Measurements from ENCODE around the gene SLC25A14. TPM values are rescaled to one million over a fixed set of nuclear protein-coding genes. Genes with fewer than 3 reads are reported as not detected.
"Not testable (repeated sequence)": the region's sequence is repeated elsewhere in the genome, so short reads cannot be mapped to it uniquely, and the experiment has no call there.

SLC25A14 gene
- total RNA-seq = 12.8 TPM

- ATAC-seq (peak; percentile 94), DNase-seq (ENCODE audit: low spot score) (peak; percentile 82)
- intact Hi-C loops (cut with DNase I) = no loop called here
Observed at GRCh38 chrX:130339408-130340222, at the start of gene SLC25A14. TSS of gene SLC25A14 (plus strand) at chrX:130339919. CDS start at chrX:130340279, 360 bp downstream.

GRCh38 chrX:130295519-130296296, 44.0 kb upstream of the SLC25A14 start:
- intact Hi-C loops (cut with DNase I) = no loop called here
- DNase-seq (ENCODE audit: low spot score) (no peak), ATAC-seq (no peak)

- no peak for DNase-seq (ENCODE audit: low spot score)
- no peak for ATAC-seq
- intact Hi-C loops (cut with DNase I) = no loop called here
Observed at GRCh38 chrX:130296297-130296678, 43.4 kb upstream of the SLC25A14 start.

GRCh38 chrX:130296743-130297142, 43.0 kb upstream of the SLC25A14 start:
- DNase-seq (ENCODE audit: low spot score) (no peak), ATAC-seq (no peak)
- intact Hi-C loops (cut with DNase I) = no loop called here

- ATAC-seq (no peak), DNase-seq (ENCODE audit: low spot score) (no peak)
- intact Hi-C loops (cut with DNase I) = no loop called here
Observed at GRCh38 chrX:130299279-130300009, 40.3 kb upstream of the SLC25A14 start.

- ATAC-seq = no peak
- intact Hi-C loops (cut with DNase I) = no loop called here
Observed at GRCh38 chrX:130300010-130300282, 39.8 kb upstream of the SLC25A14 start.

GRCh38 chrX:130301405-130301804, 38.3 kb upstream of the SLC25A14 start:
- DNase-seq (ENCODE audit: low spot score) (no peak), ATAC-seq (no peak)
- intact Hi-C loops (cut with DNase I) = no loop called here

More at GRCh38 chrX:130300010-130300282, 39.8 kb upstream of the SLC25A14 start:
- DNase-seq (ENCODE audit: low spot score) = no peak

GRCh38 chrX:130301977-130302376, 37.7 kb upstream of the SLC25A14 start:
- DNase-seq (ENCODE audit: low spot score) = no peak
- intact Hi-C loops (cut with DNase I) = no loop called here
- ATAC-seq = no peak

- DNase-seq (ENCODE audit: low spot score) (no peak), ATAC-seq (no peak)
- intact Hi-C loops (cut with DNase I) = no loop called here
Observed at GRCh38 chrX:130304587-130305368, 34.9 kb upstream of the SLC25A14 start.

- ATAC-seq; DNase-seq (ENCODE audit: low spot score); intact Hi-C loops (cut with DNase I): not testable (repeated sequence)
Observed at GRCh38 chrX:130319886-130320285, 19.8 kb upstream of the SLC25A14 start.

GRCh38 chrX:130321550-130321949, 18.2 kb upstream of the SLC25A14 start:
- intact Hi-C loops (cut with DNase I) = no loop called here
- no peak for DNase-seq (ENCODE audit: low spot score)
- ATAC-seq = no peak

- intact Hi-C loops (cut with DNase I) = no loop called here
- ATAC-seq = no peak
- DNase-seq (ENCODE audit: low spot score) = no peak
Observed at GRCh38 chrX:130330146-130330545, 9.6 kb upstream of the SLC25A14 start.

GRCh38 chrX:130330706-130331105, 9.0 kb upstream of the SLC25A14 start:
- no peak for DNase-seq (ENCODE audit: low spot score)
- intact Hi-C loops (cut with DNase I) = no loop called here
- ATAC-seq = peak; percentile 49

GRCh38 chrX:130336531-130336930, 3.2 kb upstream of the SLC25A14 start:
- DNase-seq (ENCODE audit: low spot score) (no peak), ATAC-seq (no peak)
- intact Hi-C loops (cut with DNase I) = no loop called here

GRCh38 chrX:130338869-130339268, 850 bp upstream of the SLC25A14 start:
- intact Hi-C loops (cut with DNase I); ATAC-seq; DNase-seq (ENCODE audit: low spot score): not testable (repeated sequence)

- DNase-seq (ENCODE audit: low spot score) (no peak), ATAC-seq (no peak)
- intact Hi-C loops (cut with DNase I) = no loop called here
Observed at GRCh38 chrX:130340271-130340670, 552 bp downstream of the SLC25A14 start.

- intact Hi-C loops (cut with DNase I) = no loop called here
- ATAC-seq = no peak
- no peak for DNase-seq (ENCODE audit: low spot score)
Observed at GRCh38 chrX:130343411-130343810, 3.7 kb downstream of the SLC25A14 start.

GRCh38 chrX:130347321-130347720, 7.6 kb downstream of the SLC25A14 start:
- no peak for DNase-seq (ENCODE audit: low spot score)
- ATAC-seq = no peak
- intact Hi-C loops (cut with DNase I) = no loop called here

GRCh38 chrX:130351567-130351966, 11.8 kb downstream of the SLC25A14 start:
- ATAC-seq (no peak), DNase-seq (ENCODE audit: low spot score) (no peak)
- intact Hi-C loops (cut with DNase I) = no loop called here

Data from sciatic nerve (tissue), 2 donors.